ENCODE results near the gene CGREF1.
"Not testable (repeated sequence)": the region's sequence is repeated elsewhere in the genome, so short reads cannot be mapped to it uniquely, and the experiment has no call there.

The CGREF1 gene

GRCh38 chr2:27138111-27138510 is 19.2 kb upstream of the CGREF1 start:
- in situ Hi-C loops (cut with MboI; ENCODE audit: low sequenced_read_pairs), result no loop called here

- in situ Hi-C loops (cut with MboI; ENCODE audit: low sequenced_read_pairs), result no loop called here
Observed at GRCh38 chr2:27137322-27137935, 18.5 kb upstream of the CGREF1 start.

GRCh38 chr2:27136751-27137150 is 17.8 kb upstream of the CGREF1 start:
- in situ Hi-C loops (cut with MboI; ENCODE audit: low sequenced_read_pairs), result no loop called here

GRCh38 chr2:27135478-27135955 is 16.6 kb upstream of the CGREF1 start:
- in situ Hi-C loops (cut with MboI; ENCODE audit: low sequenced_read_pairs), result no loop called here

- in situ Hi-C loops (cut with MboI; ENCODE audit: low sequenced_read_pairs), result no loop called here
Observed at GRCh38 chr2:27134781-27135477, 16.0 kb upstream of the CGREF1 start.

GRCh38 chr2:27133905-27134780 is 15.2 kb upstream of the CGREF1 start, which contains the start of gene PREB:
Gene PREB (minus strand): TSS chr2:27134636. CDS start chr2:27134421, 215 bp downstream.
- in situ Hi-C loops (cut with MboI; ENCODE audit: low sequenced_read_pairs), result no loop called here

- in situ Hi-C loops (cut with MboI; ENCODE audit: low sequenced_read_pairs), result no loop called here
Observed at GRCh38 chr2:27133195-27133875, 14.4 kb upstream of the CGREF1 start.

- in situ Hi-C loops (cut with MboI; ENCODE audit: low sequenced_read_pairs), result no loop called here
Observed at GRCh38 chr2:27131429-27131828, 12.5 kb upstream of the CGREF1 start.

GRCh38 chr2:27130396-27130795 is 11.5 kb upstream of the CGREF1 start:
- in situ Hi-C loops (cut with MboI; ENCODE audit: low sequenced_read_pairs), result no loop called here

GRCh38 chr2:27128668-27129571 is 10.0 kb upstream of the CGREF1 start:
- in situ Hi-C loops (cut with MboI; ENCODE audit: low sequenced_read_pairs), result no loop called here

GRCh38 chr2:27127883-27128667 is 9.1 kb upstream of the CGREF1 start:
- in situ Hi-C loops (cut with MboI; ENCODE audit: low sequenced_read_pairs), result no loop called here

- in situ Hi-C loops (cut with MboI; ENCODE audit: low sequenced_read_pairs), result no loop called here
Observed at GRCh38 chr2:27126252-27126710, 7.4 kb upstream of the CGREF1 start.

- in situ Hi-C loops (cut with MboI; ENCODE audit: low sequenced_read_pairs), result no loop called here
Observed at GRCh38 chr2:27125104-27125503, 6.2 kb upstream of the CGREF1 start.

GRCh38 chr2:27123302-27124150 is 4.6 kb upstream of the CGREF1 start, which contains the start of gene ABHD1:
Gene ABHD1 (plus strand): TSS chr2:27123815. CDS start chr2:27123949, 134 bp downstream.
- in situ Hi-C loops (cut with MboI; ENCODE audit: low sequenced_read_pairs), result no loop called here

- in situ Hi-C loops (cut with MboI; ENCODE audit: low sequenced_read_pairs), result no loop called here
Observed at GRCh38 chr2:27122791-27123190, 3.9 kb upstream of the CGREF1 start.

GRCh38 chr2:27121906-27122305 is 3.0 kb upstream of the CGREF1 start:
- in situ Hi-C loops (cut with MboI; ENCODE audit: low sequenced_read_pairs), result no loop called here

- in situ Hi-C loops (cut with MboI; ENCODE audit: low sequenced_read_pairs), result not testable (repeated sequence)
Observed at GRCh38 chr2:27119330-27119670, 372 bp upstream of the CGREF1 start.

- in situ Hi-C loops (cut with MboI; ENCODE audit: low sequenced_read_pairs), result no loop called here
Observed at GRCh38 chr2:27117995-27118524, 868 bp downstream of the CGREF1 start.
